ENCODE data around the gene SGPP2. TPM values are rescaled to one million over a fixed set of nuclear protein-coding genes. Genes with fewer than 3 reads are reported as not detected.
"Not testable (repeated sequence)": the region's sequence is repeated elsewhere in the genome, so short reads cannot be mapped to it uniquely, and the experiment has no call there.

Gene SGPP2
- total RNA-seq: 1 to 10 TPM; 2.7 to 3.1 TPM

- Mint-ChIP-seq H3K27ac (peak within 1 kb of the TSS; percentile 62), H3K4me3 (peak within 1 kb of the TSS; percentile 85), H3K36me3 (ENCODE audit: low read depth) (peaks cover 2% of the 10 kb centered on the region), H3K27me3 (peaks cover 33% of the 10 kb centered on the region), H3K4me1 (peaks cover 43% of the 10 kb centered on the region), H3K9me3 (peaks cover 3% of the 10 kb centered on the region)
- POLR2A ChIA-PET: no interaction called here
- CTCF ChIA-PET: no interaction called here
- peak; percentile 18 for DNase-seq
Observed at GRCh38 chr2:222424276-222424728, at the start of gene SGPP2. TSS of gene SGPP2 (plus strand) at chr2:222424543. CDS start at chr2:222424603, 60 bp downstream.

- no peak for DNase-seq
- H3K4me3 Mint-ChIP-seq: no peak overlapping the region
- H3K36me3 Mint-ChIP-seq (ENCODE audit: low read depth): no peaks in the 10 kb centered on the region
- H3K27me3 Mint-ChIP-seq: no peaks in the 10 kb centered on the region
- no peak overlapping the region for H3K27ac Mint-ChIP-seq
- CTCF ChIA-PET: no interaction called here
- no peaks in the 10 kb centered on the region for H3K4me1 Mint-ChIP-seq
- no peaks in the 10 kb centered on the region for H3K9me3 Mint-ChIP-seq
- POLR2A ChIA-PET: no interaction called here
Observed at GRCh38 chr2:222375798-222376197, 48.5 kb upstream of the SGPP2 start.

- Mint-ChIP-seq H3K9me3 (no peaks in the 10 kb centered on the region), H3K27ac (no peak overlapping the region), H3K4me3 (no peak overlapping the region), H3K27me3 (no peaks in the 10 kb centered on the region), H3K4me1 (no peaks in the 10 kb centered on the region), H3K36me3 (ENCODE audit: low read depth) (no peaks in the 10 kb centered on the region)
- ChIA-PET POLR2A (no interaction called here), CTCF (no interaction called here)
- DNase-seq: no peak
Observed at GRCh38 chr2:222380456-222380855, 43.9 kb upstream of the SGPP2 start.

GRCh38 chr2:222381566-222381965 lies 42.8 kb upstream of the SGPP2 start:
- Mint-ChIP-seq H3K4me1 (no peaks in the 10 kb centered on the region), H3K27ac (no peak overlapping the region), H3K27me3 (no peaks in the 10 kb centered on the region), H3K36me3 (ENCODE audit: low read depth) (no peaks in the 10 kb centered on the region), H3K9me3 (no peaks in the 10 kb centered on the region), H3K4me3 (no peak overlapping the region)
- no peak for DNase-seq
- POLR2A ChIA-PET: no interaction called here
- CTCF ChIA-PET: no interaction called here

GRCh38 chr2:222383255-222383654 lies 41.1 kb upstream of the SGPP2 start:
- no peak overlapping the region for H3K27ac Mint-ChIP-seq
- no peaks in the 10 kb centered on the region for H3K4me1 Mint-ChIP-seq
- ChIA-PET CTCF (no interaction called here), POLR2A (no interaction called here)
- no peak overlapping the region for H3K4me3 Mint-ChIP-seq
- no peak for DNase-seq
- H3K9me3 Mint-ChIP-seq: no peaks in the 10 kb centered on the region
- no peaks in the 10 kb centered on the region for H3K27me3 Mint-ChIP-seq
- H3K36me3 Mint-ChIP-seq (ENCODE audit: low read depth): no peaks in the 10 kb centered on the region

GRCh38 chr2:222391743-222392285 lies 32.5 kb upstream of the SGPP2 start:
- ChIA-PET POLR2A (no interaction called here), CTCF (no interaction called here)
- Mint-ChIP-seq H3K9me3 (no peaks in the 10 kb centered on the region), H3K27me3 (peaks cover 4% of the 10 kb centered on the region), H3K36me3 (ENCODE audit: low read depth) (no peaks in the 10 kb centered on the region), H3K27ac (no peak overlapping the region), H3K4me3 (no peak overlapping the region), H3K4me1 (no peaks in the 10 kb centered on the region)
- no peak for DNase-seq

GRCh38 chr2:222393733-222394267 lies 30.5 kb upstream of the SGPP2 start:
- H3K4me1 Mint-ChIP-seq: no peaks in the 10 kb centered on the region

GRCh38 chr2:222398446-222398885 lies 25.9 kb upstream of the SGPP2 start:
- CTCF ChIA-PET: no interaction called here
- H3K9me3 Mint-ChIP-seq: peaks cover 3% of the 10 kb centered on the region

More at GRCh38 chr2:222393733-222394267, 30.5 kb upstream of the SGPP2 start:
- Mint-ChIP-seq H3K27ac (no peak overlapping the region), H3K4me3 (no peak overlapping the region), H3K9me3 (peaks cover 3% of the 10 kb centered on the region), H3K36me3 (ENCODE audit: low read depth) (no peaks in the 10 kb centered on the region), H3K27me3 (peaks cover 1% of the 10 kb centered on the region)
- POLR2A ChIA-PET: no interaction called here
- CTCF ChIA-PET: interaction anchor here (0.5 kb wide), 1 partner anchor 794 kb away, joined by 3 read pairs; no protein-coding TSS in a partner anchor
- DNase-seq: no peak

GRCh38 chr2:222399038-222399783 lies 25.1 kb upstream of the SGPP2 start:
- POLR2A ChIA-PET: no interaction called here
- no peak for DNase-seq
- Mint-ChIP-seq H3K27me3 (no peaks in the 10 kb centered on the region), H3K4me1 (no peaks in the 10 kb centered on the region), H3K36me3 (ENCODE audit: low read depth) (no peaks in the 10 kb centered on the region), H3K4me3 (no peak overlapping the region), H3K9me3 (peaks cover 3% of the 10 kb centered on the region), H3K27ac (no peak overlapping the region)
- CTCF ChIA-PET: no interaction called here

More at GRCh38 chr2:222398446-222398885, 25.9 kb upstream of the SGPP2 start:
- POLR2A ChIA-PET: no interaction called here
- Mint-ChIP-seq H3K27me3 (no peaks in the 10 kb centered on the region), H3K27ac (no peak overlapping the region), H3K36me3 (ENCODE audit: low read depth) (no peaks in the 10 kb centered on the region), H3K4me1 (no peaks in the 10 kb centered on the region), H3K4me3 (no peak overlapping the region)
- no peak for DNase-seq

GRCh38 chr2:222404151-222404905 lies 20.0 kb upstream of the SGPP2 start:
- Mint-ChIP-seq H3K9me3 (no peaks in the 10 kb centered on the region), H3K27me3 (no peaks in the 10 kb centered on the region), H3K27ac (no peak overlapping the region), H3K36me3 (ENCODE audit: low read depth) (no peaks in the 10 kb centered on the region), H3K4me3 (no peak overlapping the region), H3K4me1 (no peaks in the 10 kb centered on the region)
- POLR2A ChIA-PET: no interaction called here
- DNase-seq: no peak
- CTCF ChIA-PET: no interaction called here

GRCh38 chr2:222408684-222409083 lies 15.7 kb upstream of the SGPP2 start:
- Mint-ChIP-seq H3K4me1 (no peaks in the 10 kb centered on the region), H3K36me3 (ENCODE audit: low read depth) (no peaks in the 10 kb centered on the region), H3K9me3 (peaks cover 4% of the 10 kb centered on the region), H3K4me3 (no peak overlapping the region), H3K27me3 (no peaks in the 10 kb centered on the region), H3K27ac (no peak overlapping the region)
- CTCF ChIA-PET: no interaction called here
- no peak for DNase-seq
- POLR2A ChIA-PET: no interaction called here

- no peak overlapping the region for H3K27ac Mint-ChIP-seq
- peaks cover 7% of the 10 kb centered on the region for H3K9me3 Mint-ChIP-seq
- DNase-seq: no peak
- POLR2A ChIA-PET: no interaction called here
- no peak overlapping the region for H3K4me3 Mint-ChIP-seq
- CTCF ChIA-PET: no interaction called here
- H3K4me1 Mint-ChIP-seq: no peaks in the 10 kb centered on the region
- H3K36me3 Mint-ChIP-seq (ENCODE audit: low read depth): no peaks in the 10 kb centered on the region
- no peaks in the 10 kb centered on the region for H3K27me3 Mint-ChIP-seq
Observed at GRCh38 chr2:222410534-222410933, 13.8 kb upstream of the SGPP2 start.

- H3K27me3 Mint-ChIP-seq; H3K4me3 Mint-ChIP-seq; POLR2A ChIA-PET; H3K36me3 Mint-ChIP-seq (ENCODE audit: low read depth); H3K9me3 Mint-ChIP-seq; DNase-seq; CTCF ChIA-PET; H3K27ac Mint-ChIP-seq; H3K4me1 Mint-ChIP-seq: not testable (repeated sequence)
Observed at GRCh38 chr2:222412334-222412733, 12.0 kb upstream of the SGPP2 start.

All from activated CD4-positive, alpha-beta memory T cell treated with anti-CD3 and anti-CD28 coated beads, Interleukin-2, amount 10 ng/mL, durations not matched to agents 7 days and 5 days (primary cell).